CD14-positive monocyte (primary cell): Measurements from ENCODE around the gene BUD31. TPM values are rescaled to one million over a fixed set of nuclear protein-coding genes. Genes with fewer than 3 reads are reported as not detected.

Experiments used
- DNase-seq, 3 donors: peaks; one replicate each; pipeline ENCODE4 v3.0.0-alpha.2; 2011 to 2022
- H2AFZ ChIP-seq: 2 replicates; pipeline ENCODE4 v1.6.0; 2012; ENCODE audit warnings: mild to moderate bottlenecking, low read depth, low read length, inconsistent platforms; ENCODE audit not compliant: insufficient read depth, poor library complexity, severe bottlenecking
- H3K27ac ChIP-seq, 2 donors: 1 replicate in 1 of 2; 2 replicates in 1 of 2; pipeline ENCODE4 v1.5.1; 2012 to 2013; ENCODE audit warnings: low read length in 2 of 2, control low read depth in 1 of 2, inconsistent platforms in 1 of 2, low read depth in 1 of 2, mild to moderate bottlenecking in 1 of 2
- H3K27me3 ChIP-seq, 2 donors: one replicate each; pipeline versions ENCODE4 v1.6.0 to v1.6.1; 2011 to 2013; ENCODE audit warnings: low read length in 2 of 2; ENCODE audit not compliant: control insufficient read depth in 2 of 2, insufficient read depth in 2 of 2
- H3K36me3 ChIP-seq, 2 donors: replicated peaks in 1 of 2; 1 replicate in 1 of 2; 2 replicates in 1 of 2; pipeline versions ENCODE4 v1.5.1 to v1.6.1; 2012 to 2013; ENCODE audit warnings: low read length in 2 of 2, control low read depth in 1 of 2, inconsistent platforms in 1 of 2, mild to moderate bottlenecking in 1 of 2; ENCODE audit not compliant: insufficient read depth in 2 of 2, control insufficient read depth in 1 of 2
- H3K4me1 ChIP-seq, 2 donors: 1 replicate in 1 of 2; 2 replicates in 1 of 2; pipeline versions ENCODE4 v1.5.1 to v1.6.1; 2012 to 2013; ENCODE audit warnings: low read length in 2 of 2, control low read depth in 1 of 2, inconsistent platforms in 1 of 2, mild to moderate bottlenecking in 1 of 2, moderate library complexity in 1 of 2; ENCODE audit not compliant: insufficient read depth in 2 of 2, control insufficient read depth in 1 of 2
- H3K4me2 ChIP-seq: replicated peaks from 2 replicates; pipeline ENCODE3; 2012; ENCODE audit warnings: low read length, moderate library complexity, mild to moderate bottlenecking; ENCODE audit not compliant: poor library complexity, severe bottlenecking; ENCODE audit errors: extremely low read depth
- H3K4me3 ChIP-seq, 3 experiments: fragments of 200-600 bp in 1 of 3; sonication (generic) in 1 of 3; replicated peaks in 1 of 3; 1 replicate in 2 of 3; 2 replicates in 1 of 3; pipeline ENCODE4 v1.5.1; 2011 to 2013; ENCODE audit warnings: low read length in 3 of 3, mild to moderate bottlenecking in 3 of 3, control low read depth in 2 of 3, low read depth in 2 of 3, inconsistent platforms in 1 of 3, moderate library complexity in 1 of 3
- H3K79me2 ChIP-seq: 2 replicates; pipeline ENCODE4 v1.6.0; 2012; ENCODE audit warnings: mild to moderate bottlenecking, control low read depth, inconsistent platforms, low read length, moderate library complexity; ENCODE audit not compliant: insufficient read depth
- H3K9ac ChIP-seq: 2 replicates; pipeline ENCODE4 v1.6.0; 2017; ENCODE audit warnings: low read length, mild to moderate bottlenecking; ENCODE audit not compliant: insufficient read depth, poor library complexity, severe bottlenecking
- H3K9me3 ChIP-seq, 2 donors: replicated peaks in 1 of 2; 1 replicate in 1 of 2; 2 replicates in 1 of 2; pipeline versions ENCODE4 v1.5.1 to v1.6.1; 2012 to 2013; ENCODE audit warnings: low read length in 2 of 2, control low read depth in 1 of 2; ENCODE audit not compliant: control insufficient read depth in 1 of 2, insufficient read depth in 1 of 2
- H4K20me1 ChIP-seq: 2 replicates; pipeline ENCODE4 v1.6.0; 2012; ENCODE audit warnings: mild to moderate bottlenecking, low read length, control low read depth, moderate library complexity; ENCODE audit not compliant: insufficient read depth
- H3K27ac Mint-ChIP-seq, 7 donors: one replicate each; pipeline ENCODE4 v1.8.0; 2020; ENCODE audit warnings: mild to moderate bottlenecking in 7 of 7, mixed read lengths in 7 of 7, moderate library complexity in 6 of 7, inconsistent platforms in 2 of 7
- H3K27me3 Mint-ChIP-seq, 3 donors: one replicate each; pipeline ENCODE4 v1.8.0; 2021 to 2022; ENCODE audit warnings: low read depth in 3 of 3, mild to moderate bottlenecking in 3 of 3, mixed read lengths in 3 of 3, moderate library complexity in 3 of 3, inconsistent platforms in 1 of 3
- H3K36me3 Mint-ChIP-seq, 2 donors: one replicate each; pipeline ENCODE4 v1.8.0; 2020; ENCODE audit warnings: mixed read lengths in 2 of 2, inconsistent platforms in 1 of 2, mild to moderate bottlenecking in 1 of 2
- H3K4me1 Mint-ChIP-seq: one replicate; pipeline ENCODE4 v1.8.0; 2020; ENCODE audit warnings: mild to moderate bottlenecking, mixed read lengths
- H3K4me3 Mint-ChIP-seq, 2 donors: one replicate each; pipeline ENCODE4 v1.8.0; 2020; ENCODE audit warnings: mild to moderate bottlenecking in 2 of 2, mixed read lengths in 2 of 2, moderate library complexity in 1 of 2
- H3K9me3 Mint-ChIP-seq, 7 donors: one replicate each; pipeline ENCODE4 v1.8.0; 2020 to 2022; ENCODE audit warnings: mixed read lengths in 7 of 7, mild to moderate bottlenecking in 6 of 7, moderate library complexity in 6 of 7, inconsistent platforms in 2 of 7
- CTCF ChIP-seq: fragments of 200-600 bp; IDR thresholded peaks from one replicate; pipeline ENCODE4 v1.8.0; 2022; ENCODE audit warnings: antibody characterized with exemption, mild to moderate bottlenecking
- WGBS: methylation state at CpG from one replicate; pipeline ENCODE4 v1.1.5; 2013; ENCODE audit warnings: missing lambda C conversion rate; ENCODE audit not compliant: insufficient coverage; 5-methylcytosine and 5-hydroxymethylcytosine counted together
- intact Hi-C, 2 donors: fragments of 100-400 bp; cut with micrococcal nuclease; formaldehyde crosslinking; loops; one replicate each; pipeline versions ENCODE4 v1.15.0 to v1.15.1; 2023
- polyA plus RNA-seq, 3 donors: library from polyadenylated mRNA; depleted of rRNA in 1 of 3; unstranded in 2 of 3; stranded (reverse) in 1 of 3; fragments of 300-500 nt in 2 of 3; fragments of >200 nt in 1 of 3; fragmentation: Illumina TruSeq in 2 of 3; gene quantifications; 1 replicate in 2 of 3; 2 replicates in 1 of 3; pipeline ENCODE4 v1.2.3, GENCODE V29; 2012 to 2021

Gene BUD31
- polyA plus RNA-seq, 3 donors = 34.3 to 256 (median 241) TPM

- DNase-seq = peak; percentile 93 to 97 (median 96)
- TF ChIP-seq CTCF = no peak
- 0% methylated on average over 7 of the region's 12 CpGs for WGBS
- Mint-ChIP-seq H3K36me3 (peaks cover 26 to 65% of the 10 kb centered on the region in 2 donors), H3K27me3 (peaks cover 0 to 2% (median 0%) of the 10 kb centered on the region in 3 donors), H3K4me3 (peak overlapping the region; percentile 88 to 96), H3K9me3 (peaks cover 0 to 1% (median 0%) of the 10 kb centered on the region in 7 donors), H3K27ac (peak overlapping the region; percentile 97 to 100 (median 99)), H3K4me1 (peaks cover 74% of the 10 kb centered on the region)
- H3K9ac ChIP-seq = peak overlapping the region; percentile 74
- H2AFZ ChIP-seq = no peak overlapping the region
- peaks cover 88 to 95% of the 10 kb centered on the region in 2 donors for H3K4me1 ChIP-seq
- H3K36me3 ChIP-seq = peaks cover 39 to 45% of the 10 kb centered on the region in 2 donors
- no peaks in the 10 kb centered on the region for H3K9me3 ChIP-seq
- intact Hi-C loops = no loop called here
- peaks cover 87% of the 10 kb centered on the region for H4K20me1 ChIP-seq
- peaks cover 94% of the 10 kb centered on the region for H3K79me2 ChIP-seq
- no peaks in the 10 kb centered on the region for H3K27me3 ChIP-seq
- H3K27ac ChIP-seq = peak overlapping the region; percentile 94
- H3K4me2 ChIP-seq = peak overlapping the region; percentile 81
- peak overlapping the region; percentile 47 to 95 (median 66) for H3K4me3 ChIP-seq
Observed at GRCh38 chr7:99380032-99380822, 28.5 kb upstream of the BUD31 start.

GRCh38 chr7:99380823-99381663 is 27.7 kb upstream of the BUD31 start:
- Mint-ChIP-seq H3K27ac (peak overlapping the region; percentile 97 to 100 (median 99)), H3K9me3 (peaks cover 0 to 1% (median 0%) of the 10 kb centered on the region in 7 donors), H3K27me3 (peaks cover 0 to 4% (median 0%) of the 10 kb centered on the region in 3 donors), H3K4me1 (peaks cover 78% of the 10 kb centered on the region), H3K4me3 (peak overlapping the region; percentile 85 to 88), H3K36me3 (peaks cover 26 to 73% of the 10 kb centered on the region in 2 donors)
- Histone ChIP-seq H3K4me2 (peak overlapping the region; percentile 81), H3K27ac (peak overlapping the region; percentile 94), H3K9me3 (no peaks in the 10 kb centered on the region), H4K20me1 (peaks cover 87% of the 10 kb centered on the region), H3K79me2 (peaks cover 94% of the 10 kb centered on the region), H3K4me3 (peak overlapping the region; percentile 34 to 95 (median 35)), H2AFZ (no peak overlapping the region), H3K9ac (peak overlapping the region; percentile 74), H3K36me3 (peaks cover 45 to 53% of the 10 kb centered on the region in 2 donors), H3K4me1 (peaks cover 87 to 97% of the 10 kb centered on the region in 2 donors), H3K27me3 (no peaks in the 10 kb centered on the region)
- TF ChIP-seq CTCF = no peak
- DNase-seq = peak; percentile 30 to 85 (median 69)
- intact Hi-C loops = no loop called here
- 65% methylated on average over 12 of the region's 16 CpGs for WGBS
